GM23338 (cell line): Measurements from ENCODE around the gene NFIC. TPM values are rescaled to one million over a fixed set of nuclear protein-coding genes. Genes with fewer than 3 reads are reported as not detected.

Experiments used
- ATAC-seq: fragments of 200-7000 bp; cut with Tn5 transposase; 3 replicates; pipeline ENCODE4 v1.9.1; 2020
- DNase-seq: peaks from one replicate; pipeline ENCODE4 v3.0.0-alpha.2; 2015; ENCODE audit warnings: low spot score
- H2AFZ ChIP-seq: fragments of 200-600 bp; sonication (generic); 2 replicates; pipeline ENCODE4 v1.8.0; 2016; ENCODE audit warnings: antibody characterized with exemption, mild to moderate bottlenecking, moderate library complexity
- H3F3A ChIP-seq: fragments of 200-600 bp; sonication (generic); replicated peaks from 2 replicates; pipeline ENCODE4 v1.8.0; 2017; ENCODE audit warnings: antibody characterized with exemption, mixed run types, low read depth
- H3K27ac ChIP-seq: fragments of 200-600 bp; sonication (generic); 2 replicates; pipeline ENCODE4 v1.6.1; 2016; ENCODE audit warnings: low read depth
- H3K27me3 ChIP-seq: fragments of 200-600 bp; sonication (generic); 2 replicates; pipeline ENCODE4 v1.8.0; 2016; ENCODE audit warnings: mild to moderate bottlenecking, mixed run types, moderate library complexity; ENCODE audit not compliant: insufficient read depth
- H3K36me3 ChIP-seq: fragments of 200-600 bp; sonication (generic); 2 replicates; pipeline ENCODE4 v1.8.0; 2016; ENCODE audit warnings: mild to moderate bottlenecking; ENCODE audit not compliant: insufficient read depth
- H3K4me1 ChIP-seq: fragments of 200-600 bp; sonication (generic); 2 replicates; pipeline ENCODE4 v1.8.0; 2016; ENCODE audit warnings: mild to moderate bottlenecking, moderate library complexity; ENCODE audit not compliant: insufficient read depth
- H3K4me2 ChIP-seq: fragments of 200-600 bp; sonication (generic); 2 replicates; pipeline ENCODE4 v1.7.1; 2017; ENCODE audit warnings: mixed run types
- H3K4me3 ChIP-seq: fragments of 200-600 bp; sonication (generic); 2 replicates; pipeline ENCODE4 v1.6.1; 2016; ENCODE audit warnings: mixed run types
- H3K79me2 ChIP-seq: fragments of 200-600 bp; sonication (generic); replicated peaks from 2 replicates; pipeline ENCODE4 v1.8.0; 2017; ENCODE audit warnings: mild to moderate bottlenecking; ENCODE audit not compliant: insufficient read depth
- H3K9me2 ChIP-seq: fragments of 200-600 bp; sonication (generic); 2 replicates; pipeline ENCODE4 v1.8.0; 2017; ENCODE audit not compliant: insufficient read depth
- H4K20me1 ChIP-seq: fragments of 200-600 bp; sonication (generic); replicated peaks from 2 replicates; pipeline ENCODE4 v1.8.0; 2017; ENCODE audit warnings: mild to moderate bottlenecking; ENCODE audit not compliant: insufficient read depth
- H3K27ac Mint-ChIP-seq: 2 replicates; pipeline ENCODE4 v1.8.0; 2020; ENCODE audit warnings: inconsistent platforms, mild to moderate bottlenecking, moderate library complexity, mixed read lengths
- H3K27me3 Mint-ChIP-seq: 3 replicates; pipeline ENCODE4 v1.8.0; 2022; ENCODE audit warnings: low read depth, mild to moderate bottlenecking, moderate library complexity, mixed read lengths, inconsistent platforms; ENCODE audit not compliant: insufficient read depth, poor library complexity
- H3K36me3 Mint-ChIP-seq: 3 replicates; pipeline ENCODE4 v1.8.0; 2021; ENCODE audit warnings: low read depth, mild to moderate bottlenecking, inconsistent platforms, moderate library complexity, mixed read lengths
- H3K4me1 Mint-ChIP-seq: 3 replicates; pipeline ENCODE4 v1.8.0; 2020; ENCODE audit warnings: mild to moderate bottlenecking, inconsistent platforms, mixed read lengths
- H3K4me3 Mint-ChIP-seq: 3 replicates; pipeline ENCODE4 v1.8.0; 2021; ENCODE audit warnings: moderate library complexity, mild to moderate bottlenecking, inconsistent platforms, mixed read lengths
- H3K9me3 Mint-ChIP-seq: 3 replicates; pipeline ENCODE4 v1.8.0; 2020; ENCODE audit warnings: moderate library complexity, mild to moderate bottlenecking, inconsistent platforms, mixed read lengths
- CREB1 ChIP-seq: fragments of 250-450 bp; sonication (Bioruptor Pico); IDR thresholded peaks from 2 replicates; pipeline ENCODE4 v1.5.0; 2020; ENCODE audit warnings: low read depth, mild to moderate bottlenecking, moderate library complexity
- STAT1 ChIP-seq: IDR thresholded peaks from one replicate; pipeline ENCODE4 v1.6.1; 2016; ENCODE audit warnings: antibody characterized with exemption; ENCODE audit not compliant: unreplicated experiment
- ZNF114 ChIP-seq: fragments of 250-450 bp; sonication (Bioruptor Pico); IDR thresholded peaks from 2 replicates; pipeline ENCODE4 v1.5.0; 2020; ENCODE audit warnings: mild to moderate bottlenecking, moderate library complexity
- polyA plus RNA-seq: library from polyadenylated mRNA; unstranded; fragments of >200 nt; fragmentation: Nextera tagmentation; extraction: Ambion mirVana; gene quantifications from 2 replicates; pipeline ENCODE4 v1.2.1, GENCODE V29; 2016
- total RNA-seq: library from RNA; depleted of rRNA; stranded (reverse); fragments of >200 nt; shearing (Covaris generic); gene quantifications from 2 replicates; pipeline ENCODE4 v1.2.3, GENCODE V29; 2014
- TF ChIP-seq, protein P1 (sequence below): fragments of 250-450 bp; sonication (Bioruptor Pico); IDR thresholded peaks from 2 replicates; pipeline ENCODE4 v1.5.0; 2020; ENCODE audit warnings: mild to moderate bottlenecking, moderate library complexity
- TF ChIP-seq, protein P2 (sequence below), 2 experiments: fragments of 200-600 bp in 1 of 2; sonication (generic) in 1 of 2; conservative IDR thresholded peaks; 2 replicates each; pipeline versions ENCODE4 v1.5.1 to v1.6.1; 2016 to 2017; ENCODE audit warnings: antibody characterized with exemption in 2 of 2, low read depth in 2 of 2, mild to moderate bottlenecking in 2 of 2, moderate library complexity in 1 of 2

Gene NFIC
- total and polyA plus RNA-seq, 2 experiments from 2014 or later = 1.3 to 5.3 TPM

DNA sequence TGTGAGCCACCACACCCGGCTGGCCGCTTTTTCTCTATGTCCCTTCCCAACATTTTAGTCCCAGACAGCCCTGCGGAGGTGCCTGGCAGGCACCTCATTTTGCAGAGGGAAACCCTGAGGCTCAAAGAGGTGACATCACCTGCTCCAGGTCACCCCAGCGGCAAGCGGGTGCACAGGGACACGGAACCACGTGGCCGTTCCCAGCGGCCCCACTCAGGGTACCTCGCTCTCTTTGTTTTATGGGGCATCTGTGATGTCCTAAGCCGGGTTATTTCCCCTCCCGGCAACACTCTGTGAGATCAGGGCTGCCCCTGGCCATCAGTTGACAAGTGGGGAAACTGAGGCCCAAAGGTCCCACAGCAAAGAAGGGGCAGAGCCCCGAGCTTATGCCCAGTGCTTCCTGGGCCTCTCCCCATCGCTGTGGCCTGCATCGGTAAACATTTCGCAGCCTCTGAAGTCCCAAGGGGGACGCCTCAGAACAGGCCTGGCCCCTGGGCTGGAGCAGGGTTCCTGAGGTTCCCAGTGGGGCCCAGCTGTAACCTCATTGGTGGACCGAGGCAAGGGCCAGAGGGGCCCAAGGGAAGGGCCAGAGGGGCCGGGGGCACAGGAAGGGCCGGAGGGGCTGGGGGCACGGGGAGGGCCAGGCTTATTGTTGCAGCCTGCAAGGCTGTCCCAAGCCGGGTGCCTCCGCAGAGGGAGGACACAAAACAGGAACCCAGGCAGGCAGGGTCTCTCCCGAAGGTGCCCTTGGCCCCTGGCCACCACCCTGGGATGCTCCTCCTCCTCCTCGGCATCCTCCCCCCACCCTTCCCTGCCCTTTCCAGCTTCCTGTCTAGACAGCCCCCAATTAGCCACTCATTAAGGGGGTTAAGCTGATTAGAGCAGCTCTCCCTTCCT, 75.0 kb downstream of the NFIC start:
- Mint-ChIP-seq H3K36me3 (no peaks in the 10 kb centered on the region), H3K27me3 (peaks cover 19% of the 10 kb centered on the region)
- no peak for DNase-seq

More for the DNA sequence above, 75.0 kb downstream of the NFIC start:
- Histone ChIP-seq H3K4me1 (peaks cover 6% of the 10 kb centered on the region; the same call in 1 of the 2 replicates), H3K79me2 (no peaks in the 10 kb centered on the region), H3K36me3 (no peaks in the 10 kb centered on the region), H2AFZ (no peak overlapping the region), H3K9me2 (no peaks in the 10 kb centered on the region), H3F3A (peaks cover 5% of the 10 kb centered on the region), H3K4me3 (no peak overlapping the region), H4K20me1 (no peaks in the 10 kb centered on the region), H3K27me3 (no peaks in the 10 kb centered on the region), H3K27ac (no peak overlapping the region), H3K4me2 (no peak overlapping the region)
- no peak overlapping the region for H3K27ac Mint-ChIP-seq
- no peak overlapping the region for H3K4me3 Mint-ChIP-seq
- H3K4me1 Mint-ChIP-seq = peaks cover 14% of the 10 kb centered on the region
- no peak for ATAC-seq
- TF ChIP-seq ZNF114 = no peak
- TF ChIP-seq, protein P1, sequence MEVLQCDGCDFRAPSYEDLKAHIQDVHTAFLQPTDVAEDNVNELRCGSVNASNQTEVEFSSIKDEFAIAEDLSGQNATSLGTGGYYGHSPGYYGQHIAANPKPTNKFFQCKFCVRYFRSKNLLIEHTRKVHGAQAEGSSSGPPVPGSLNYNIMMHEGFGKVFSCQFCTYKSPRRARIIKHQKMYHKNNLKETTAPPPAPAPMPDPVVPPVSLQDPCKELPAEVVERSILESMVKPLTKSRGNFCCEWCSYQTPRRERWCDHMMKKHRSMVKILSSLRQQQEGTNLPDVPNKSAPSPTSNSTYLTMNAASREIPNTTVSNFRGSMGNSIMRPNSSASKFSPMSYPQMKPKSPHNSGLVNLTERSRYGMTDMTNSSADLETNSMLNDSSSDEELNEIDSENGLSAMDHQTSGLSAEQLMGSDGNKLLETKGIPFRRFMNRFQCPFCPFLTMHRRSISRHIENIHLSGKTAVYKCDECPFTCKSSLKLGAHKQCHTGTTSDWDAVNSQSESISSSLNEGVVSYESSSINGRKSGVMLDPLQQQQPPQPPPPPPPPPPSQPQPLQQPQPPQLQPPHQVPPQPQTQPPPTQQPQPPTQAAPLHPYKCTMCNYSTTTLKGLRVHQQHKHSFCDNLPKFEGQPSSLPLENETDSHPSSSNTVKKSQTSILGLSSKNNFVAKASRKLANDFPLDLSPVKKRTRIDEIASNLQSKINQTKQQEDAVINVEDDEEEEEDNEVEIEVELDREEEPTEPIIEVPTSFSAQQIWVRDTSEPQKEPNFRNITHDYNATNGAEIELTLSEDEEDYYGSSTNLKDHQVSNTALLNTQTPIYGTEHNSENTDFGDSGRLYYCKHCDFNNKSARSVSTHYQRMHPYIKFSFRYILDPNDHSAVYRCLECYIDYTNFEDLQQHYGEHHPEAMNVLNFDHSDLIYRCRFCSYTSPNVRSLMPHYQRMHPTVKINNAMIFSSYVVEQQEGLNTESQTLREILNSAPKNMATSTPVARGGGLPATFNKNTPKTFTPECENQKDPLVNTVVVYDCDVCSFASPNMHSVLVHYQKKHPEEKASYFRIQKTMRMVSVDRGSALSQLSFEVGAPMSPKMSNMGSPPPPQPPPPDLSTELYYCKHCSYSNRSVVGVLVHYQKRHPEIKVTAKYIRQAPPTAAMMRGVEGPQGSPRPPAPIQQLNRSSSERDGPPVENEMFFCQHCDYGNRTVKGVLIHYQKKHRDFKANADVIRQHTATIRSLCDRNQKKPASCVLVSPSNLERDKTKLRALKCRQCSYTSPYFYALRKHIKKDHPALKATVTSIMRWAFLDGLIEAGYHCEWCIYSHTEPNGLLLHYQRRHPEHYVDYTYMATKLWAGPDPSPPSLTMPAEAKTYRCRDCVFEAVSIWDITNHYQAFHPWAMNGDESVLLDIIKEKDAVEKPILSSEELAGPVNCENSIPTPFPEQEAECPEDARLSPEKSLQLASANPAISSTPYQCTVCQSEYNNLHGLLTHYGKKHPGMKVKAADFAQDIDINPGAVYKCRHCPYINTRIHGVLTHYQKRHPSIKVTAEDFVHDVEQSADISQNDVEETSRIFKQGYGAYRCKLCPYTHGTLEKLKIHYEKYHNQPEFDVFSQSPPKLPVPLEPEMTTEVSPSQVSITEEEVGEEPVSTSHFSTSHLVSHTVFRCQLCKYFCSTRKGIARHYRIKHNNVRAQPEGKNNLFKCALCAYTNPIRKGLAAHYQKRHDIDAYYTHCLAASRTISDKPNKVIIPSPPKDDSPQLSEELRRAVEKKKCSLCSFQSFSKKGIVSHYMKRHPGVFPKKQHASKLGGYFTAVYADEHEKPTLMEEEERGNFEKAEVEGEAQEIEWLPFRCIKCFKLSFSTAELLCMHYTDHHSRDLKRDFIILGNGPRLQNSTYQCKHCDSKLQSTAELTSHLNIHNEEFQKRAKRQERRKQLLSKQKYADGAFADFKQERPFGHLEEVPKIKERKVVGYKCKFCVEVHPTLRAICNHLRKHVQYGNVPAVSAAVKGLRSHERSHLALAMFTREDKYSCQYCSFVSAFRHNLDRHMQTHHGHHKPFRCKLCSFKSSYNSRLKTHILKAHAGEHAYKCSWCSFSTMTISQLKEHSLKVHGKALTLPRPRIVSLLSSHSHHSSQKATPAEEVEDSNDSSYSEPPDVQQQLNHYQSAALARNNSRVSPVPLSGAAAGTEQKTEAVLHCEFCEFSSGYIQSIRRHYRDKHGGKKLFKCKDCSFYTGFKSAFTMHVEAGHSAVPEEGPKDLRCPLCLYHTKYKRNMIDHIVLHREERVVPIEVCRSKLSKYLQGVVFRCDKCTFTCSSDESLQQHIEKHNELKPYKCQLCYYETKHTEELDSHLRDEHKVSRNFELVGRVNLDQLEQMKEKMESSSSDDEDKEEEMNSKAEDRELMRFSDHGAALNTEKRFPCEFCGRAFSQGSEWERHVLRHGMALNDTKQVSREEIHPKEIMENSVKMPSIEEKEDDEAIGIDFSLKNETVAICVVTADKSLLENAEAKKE = no peak
- no peak for TF ChIP-seq STAT1
- TF ChIP-seq, protein P2, sequence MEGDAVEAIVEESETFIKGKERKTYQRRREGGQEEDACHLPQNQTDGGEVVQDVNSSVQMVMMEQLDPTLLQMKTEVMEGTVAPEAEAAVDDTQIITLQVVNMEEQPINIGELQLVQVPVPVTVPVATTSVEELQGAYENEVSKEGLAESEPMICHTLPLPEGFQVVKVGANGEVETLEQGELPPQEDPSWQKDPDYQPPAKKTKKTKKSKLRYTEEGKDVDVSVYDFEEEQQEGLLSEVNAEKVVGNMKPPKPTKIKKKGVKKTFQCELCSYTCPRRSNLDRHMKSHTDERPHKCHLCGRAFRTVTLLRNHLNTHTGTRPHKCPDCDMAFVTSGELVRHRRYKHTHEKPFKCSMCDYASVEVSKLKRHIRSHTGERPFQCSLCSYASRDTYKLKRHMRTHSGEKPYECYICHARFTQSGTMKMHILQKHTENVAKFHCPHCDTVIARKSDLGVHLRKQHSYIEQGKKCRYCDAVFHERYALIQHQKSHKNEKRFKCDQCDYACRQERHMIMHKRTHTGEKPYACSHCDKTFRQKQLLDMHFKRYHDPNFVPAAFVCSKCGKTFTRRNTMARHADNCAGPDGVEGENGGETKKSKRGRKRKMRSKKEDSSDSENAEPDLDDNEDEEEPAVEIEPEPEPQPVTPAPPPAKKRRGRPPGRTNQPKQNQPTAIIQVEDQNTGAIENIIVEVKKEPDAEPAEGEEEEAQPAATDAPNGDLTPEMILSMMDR (conservative IDR thresholded peaks at IDR 0.05; ENCODE audit: low read depth in 2 of 2) = no peak
- no peak for TF ChIP-seq CREB1
- no peaks in the 10 kb centered on the region for H3K9me3 Mint-ChIP-seq
